SK-N-MC (cell line): ENCODE data around the gene XXYLT1.

Source experiments
- EZH2 ChIP-seq: fragments of 200-600 bp; sonication (generic); IDR thresholded peaks from one replicate; pipeline ENCODE4 v1.6.1; 2017; ENCODE audit warnings: antibody characterized with exemption
- POLR2AphosphoS5 ChIP-seq: IDR thresholded peaks from 2 replicates; pipeline ENCODE4 v1.6.1; 2012; ENCODE audit warnings: mild to moderate bottlenecking, low read depth, low read length, borderline replicate concordance

DNA sequence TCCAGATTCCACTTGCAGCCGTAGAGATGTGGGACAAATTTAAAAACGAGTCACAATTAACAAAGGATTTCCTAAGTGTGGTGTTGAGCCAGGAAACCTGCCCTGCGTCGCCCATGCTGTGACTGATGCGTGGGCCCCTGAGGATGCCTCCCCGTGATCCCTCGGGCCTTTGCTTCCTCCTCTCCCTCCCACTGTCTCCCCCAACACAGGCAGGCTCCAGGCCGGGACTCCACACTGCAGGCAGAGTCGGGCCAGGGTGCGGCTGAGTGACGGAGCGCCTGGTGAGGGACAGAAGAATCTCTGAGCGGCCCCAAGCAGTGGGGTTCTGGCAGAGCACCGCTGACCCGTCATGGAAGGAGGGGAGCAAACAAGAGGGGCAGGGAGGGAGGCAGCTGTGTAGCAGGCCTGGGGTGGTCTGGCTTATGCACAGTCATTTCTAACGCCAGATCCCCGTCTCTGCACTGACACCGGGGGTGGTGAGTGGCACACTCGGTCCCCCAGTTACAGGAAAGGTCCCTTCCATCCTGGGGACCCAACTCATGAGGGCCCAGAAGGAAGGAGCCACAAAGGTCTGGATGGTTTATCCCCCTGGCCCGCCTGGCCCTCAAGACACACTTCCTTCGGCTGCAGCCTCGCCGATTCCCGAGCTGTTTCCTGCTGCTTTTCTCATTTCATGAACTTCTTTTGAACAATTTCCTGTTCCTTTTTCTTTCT lies 91.0 kb downstream of the XXYLT1 start:
- TF ChIP-seq EZH2 = no peak
- no peak for TF ChIP-seq POLR2AphosphoS5
